Mesothelial cell of epicardium (in vitro differentiated cells): ENCODE results near the gene AGER. TPM values are rescaled to one million over a fixed set of nuclear protein-coding genes. Genes with fewer than 3 reads are reported as not detected.

Experiments used
- DNase-seq, 2 experiments: peaks; one replicate each; pipeline ENCODE4 v3.0.0; 2021; ENCODE audit warnings: low spot score in 2 of 2; ENCODE audit not compliant: unreplicated experiment in 2 of 2
- H3K27ac Mint-ChIP-seq: 2 replicates; pipeline ENCODE4 v1.8.0; 2021; ENCODE audit warnings: mixed read lengths
- H3K27me3 Mint-ChIP-seq: 2 replicates; pipeline ENCODE4 v1.8.0; 2021; ENCODE audit warnings: low read depth, mixed read lengths
- H3K36me3 Mint-ChIP-seq: 2 replicates; pipeline ENCODE4 v1.8.0; 2021; ENCODE audit warnings: mixed read lengths
- H3K4me1 Mint-ChIP-seq: 2 replicates; pipeline ENCODE4 v1.8.0; 2021; ENCODE audit warnings: mixed read lengths
- H3K4me3 Mint-ChIP-seq: 2 replicates; pipeline ENCODE4 v1.8.0; 2021; ENCODE audit warnings: mild to moderate bottlenecking, moderate library complexity, mixed read lengths
- H3K9me3 Mint-ChIP-seq: 2 replicates; pipeline ENCODE4 v1.8.0; 2021; ENCODE audit warnings: mixed read lengths
- CTCF ChIP-seq: fragments of 200-600 bp; sonication (generic); IDR thresholded peaks from one replicate; pipeline ENCODE4 v1.5.0; 2021; ENCODE audit warnings: antibody characterized with exemption; ENCODE audit not compliant: unreplicated experiment
- total RNA-seq: library from RNA; stranded (reverse); gene quantifications from 3 replicates; pipeline ENCODE4 v1.2.1, GENCODE V29; 2021

The AGER gene
- total RNA-seq, 1 donor from 2014 or later, result 28.1 TPM

- peaks cover 24% of the 10 kb centered on the region for H3K36me3 Mint-ChIP-seq
- H3K4me3 Mint-ChIP-seq, result no peak overlapping the region
- H3K4me1 Mint-ChIP-seq, result peaks cover 19% of the 10 kb centered on the region
- H3K27me3 Mint-ChIP-seq, result no peaks in the 10 kb centered on the region
- no peaks in the 10 kb centered on the region for H3K9me3 Mint-ChIP-seq
- no peak overlapping the region for H3K27ac Mint-ChIP-seq
- DNase-seq, result no peak
- no peak for TF ChIP-seq CTCF
Observed at GRCh38 chr6:32158052-32158451, 26.0 kb downstream of the AGER start.

GRCh38 chr6:32156891-32157290, 27.2 kb downstream of the AGER start:
- Mint-ChIP-seq H3K4me1 (peaks cover 30% of the 10 kb centered on the region), H3K27me3 (no peaks in the 10 kb centered on the region), H3K36me3 (peaks cover 19% of the 10 kb centered on the region), H3K27ac (no peak overlapping the region), H3K9me3 (no peaks in the 10 kb centered on the region), H3K4me3 (no peak overlapping the region)
- no peak for DNase-seq
- no peak for TF ChIP-seq CTCF

GRCh38 chr6:32154514-32155161, 29.4 kb downstream of the AGER start:
- peak; percentile 45 for TF ChIP-seq CTCF
- Mint-ChIP-seq H3K27me3 (peaks cover 5% of the 10 kb centered on the region), H3K36me3 (peaks cover 17% of the 10 kb centered on the region), H3K4me1 (peaks cover 42% of the 10 kb centered on the region), H3K9me3 (no peaks in the 10 kb centered on the region), H3K4me3 (peak overlapping the region; percentile 99), H3K27ac (peak overlapping the region; percentile 99)
- peak in 1 of 2 experiments; percentile 70 for DNase-seq

GRCh38 chr6:32153564-32154513, 30.2 kb downstream of the AGER start, which contains the start of gene PPT2:
Gene PPT2, plus strand, starts transcription at chr6:32154141. Its CDS starts 454 bp downstream, at chr6:32154595.
- no peak for TF ChIP-seq CTCF
- Mint-ChIP-seq H3K9me3 (no peaks in the 10 kb centered on the region), H3K4me1 (peaks cover 42% of the 10 kb centered on the region), H3K4me3 (peak within 1 kb of the TSS; percentile 99), H3K27ac (peak within 1 kb of the TSS; percentile 99), H3K36me3 (peaks cover 14% of the 10 kb centered on the region), H3K27me3 (peaks cover 5% of the 10 kb centered on the region)
- peak; percentile 69 to 82 for DNase-seq

GRCh38 chr6:32152769-32153563, 31.1 kb downstream of the AGER start:
- Mint-ChIP-seq H3K36me3 (peaks cover 10% of the 10 kb centered on the region), H3K27ac (peak overlapping the region; percentile 99), H3K4me3 (peak overlapping the region; percentile 99), H3K9me3 (no peaks in the 10 kb centered on the region), H3K4me1 (peaks cover 42% of the 10 kb centered on the region), H3K27me3 (peaks cover 5% of the 10 kb centered on the region)
- DNase-seq, result peak in 1 of 2 experiments; percentile 61
- no peak for TF ChIP-seq CTCF
